ENCODE data around the gene CAMK1G.

DNA sequence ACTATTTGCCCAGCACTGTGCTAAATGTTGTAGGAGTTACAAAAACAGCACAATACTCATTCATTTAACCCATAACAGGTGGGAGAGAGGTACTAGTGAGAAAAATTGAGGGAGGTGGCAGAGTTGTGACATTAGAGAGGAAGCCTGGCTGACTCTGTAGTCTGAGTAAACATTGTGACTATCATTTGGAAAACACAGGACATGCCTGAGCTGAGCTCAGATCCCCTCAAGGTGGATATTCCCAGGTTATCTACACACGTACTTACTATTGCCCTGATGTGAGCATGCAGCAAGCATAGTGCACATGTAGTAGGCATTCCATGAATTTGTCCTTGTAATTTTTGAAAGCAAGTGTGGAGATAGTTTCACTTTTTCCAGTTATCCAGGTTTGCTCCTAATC, 10.9 kb downstream of the CAMK1G start:
- TF ChIP-seq, protein P1, sequence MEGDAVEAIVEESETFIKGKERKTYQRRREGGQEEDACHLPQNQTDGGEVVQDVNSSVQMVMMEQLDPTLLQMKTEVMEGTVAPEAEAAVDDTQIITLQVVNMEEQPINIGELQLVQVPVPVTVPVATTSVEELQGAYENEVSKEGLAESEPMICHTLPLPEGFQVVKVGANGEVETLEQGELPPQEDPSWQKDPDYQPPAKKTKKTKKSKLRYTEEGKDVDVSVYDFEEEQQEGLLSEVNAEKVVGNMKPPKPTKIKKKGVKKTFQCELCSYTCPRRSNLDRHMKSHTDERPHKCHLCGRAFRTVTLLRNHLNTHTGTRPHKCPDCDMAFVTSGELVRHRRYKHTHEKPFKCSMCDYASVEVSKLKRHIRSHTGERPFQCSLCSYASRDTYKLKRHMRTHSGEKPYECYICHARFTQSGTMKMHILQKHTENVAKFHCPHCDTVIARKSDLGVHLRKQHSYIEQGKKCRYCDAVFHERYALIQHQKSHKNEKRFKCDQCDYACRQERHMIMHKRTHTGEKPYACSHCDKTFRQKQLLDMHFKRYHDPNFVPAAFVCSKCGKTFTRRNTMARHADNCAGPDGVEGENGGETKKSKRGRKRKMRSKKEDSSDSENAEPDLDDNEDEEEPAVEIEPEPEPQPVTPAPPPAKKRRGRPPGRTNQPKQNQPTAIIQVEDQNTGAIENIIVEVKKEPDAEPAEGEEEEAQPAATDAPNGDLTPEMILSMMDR (IDR thresholded peaks at IDR 0.05; ENCODE audit: borderline replicate concordance, extremely low read depth, low read length, poor library complexity, severe bottlenecking) = no peak
- TF ChIP-seq EZH2 (IDR thresholded peaks at IDR 0.05; ENCODE audit: borderline replicate concordance, low read depth, low read length, severe bottlenecking) = no peak

All from DND-41 (cell line).